PC-3 (cell line): ENCODE measurements around the gene DIAPH2.

Source experiments
- EZH2 ChIP-seq: fragments of 300-600 bp; sonication (generic); IDR thresholded peaks from one replicate; pipeline ENCODE4 v1.6.1; 2017; ENCODE audit warnings: antibody characterized with exemption, mild to moderate bottlenecking, low read length; ENCODE audit not compliant: unreplicated experiment
- EZH2phosphoT487 ChIP-seq: fragments of 300-600 bp; sonication (generic); IDR thresholded peaks from 2 replicates; pipeline ENCODE4 v1.6.1; 2018; ENCODE audit warnings: mild to moderate bottlenecking, antibody characterized with exemption, low read length, borderline replicate concordance
- TF ChIP-seq, protein P1 (sequence below): fragments of 300-600 bp; sonication (generic); conservative IDR thresholded peaks from 2 replicates; pipeline ENCODE4 v1.5.1; 2017; ENCODE audit warnings: antibody characterized with exemption, low read depth, mild to moderate bottlenecking, low read length

DNA sequence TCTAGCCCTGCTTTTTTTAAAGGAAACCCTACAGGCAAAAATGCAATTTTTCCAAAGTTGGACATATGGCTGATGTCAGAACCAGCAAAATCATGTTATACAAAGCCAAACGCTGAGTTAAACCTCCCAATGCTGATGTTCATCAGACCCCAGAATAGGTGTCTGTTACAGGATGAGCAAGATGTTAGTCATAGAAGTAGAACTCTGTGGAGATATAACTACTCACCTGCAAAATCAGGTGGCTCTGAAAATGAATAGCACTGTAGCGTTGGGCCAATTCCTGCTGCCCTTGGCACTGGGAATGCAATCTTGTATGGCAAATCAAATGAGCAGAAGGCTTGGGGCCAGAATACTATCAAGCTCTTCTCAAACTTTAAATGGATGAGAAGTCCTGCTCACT is 833.1 kb downstream of the DIAPH2 start:
- TF ChIP-seq EZH2 (no peak), EZH2phosphoT487 (no peak)
- TF ChIP-seq, protein P1, sequence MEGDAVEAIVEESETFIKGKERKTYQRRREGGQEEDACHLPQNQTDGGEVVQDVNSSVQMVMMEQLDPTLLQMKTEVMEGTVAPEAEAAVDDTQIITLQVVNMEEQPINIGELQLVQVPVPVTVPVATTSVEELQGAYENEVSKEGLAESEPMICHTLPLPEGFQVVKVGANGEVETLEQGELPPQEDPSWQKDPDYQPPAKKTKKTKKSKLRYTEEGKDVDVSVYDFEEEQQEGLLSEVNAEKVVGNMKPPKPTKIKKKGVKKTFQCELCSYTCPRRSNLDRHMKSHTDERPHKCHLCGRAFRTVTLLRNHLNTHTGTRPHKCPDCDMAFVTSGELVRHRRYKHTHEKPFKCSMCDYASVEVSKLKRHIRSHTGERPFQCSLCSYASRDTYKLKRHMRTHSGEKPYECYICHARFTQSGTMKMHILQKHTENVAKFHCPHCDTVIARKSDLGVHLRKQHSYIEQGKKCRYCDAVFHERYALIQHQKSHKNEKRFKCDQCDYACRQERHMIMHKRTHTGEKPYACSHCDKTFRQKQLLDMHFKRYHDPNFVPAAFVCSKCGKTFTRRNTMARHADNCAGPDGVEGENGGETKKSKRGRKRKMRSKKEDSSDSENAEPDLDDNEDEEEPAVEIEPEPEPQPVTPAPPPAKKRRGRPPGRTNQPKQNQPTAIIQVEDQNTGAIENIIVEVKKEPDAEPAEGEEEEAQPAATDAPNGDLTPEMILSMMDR = no peak
